ENCODE data around the gene CEP126.

Gene CEP126

DNA sequence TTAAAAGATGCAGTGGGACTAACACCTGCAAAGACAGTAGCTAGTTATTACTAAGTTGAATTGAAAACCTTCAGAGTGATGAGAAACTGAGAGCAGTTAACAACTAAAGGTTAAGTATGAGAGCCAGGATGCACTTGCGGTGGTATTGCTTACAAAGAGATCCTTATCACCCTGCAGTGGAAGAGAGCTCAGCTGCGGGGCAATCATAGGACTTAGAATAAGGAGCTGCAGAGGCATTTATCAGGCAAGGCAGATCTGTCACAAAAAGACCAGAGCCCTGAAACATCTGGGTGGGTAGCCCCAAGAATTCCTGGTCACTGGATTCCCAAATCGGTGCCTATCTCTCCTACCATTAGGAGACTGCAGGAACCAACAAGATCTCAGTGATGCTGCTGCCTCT is 98.1 kb downstream of the CEP126 start:
- POLR2A ChIA-PET, result no interaction called here
- no peak for DNase-seq (ENCODE audit: extremely low spot score)
- TF ChIP-seq ZNF384 (IDR thresholded peaks at IDR 0.05) (no peak), LEF1 (IDR thresholded peaks at IDR 0.05; ENCODE audit: borderline replicate concordance) (no peak), SP1 (IDR thresholded peaks at IDR 0.05) (no peak), FOXK2 (IDR thresholded peaks at IDR 0.05) (no peak), NFRKB (IDR thresholded peaks at IDR 0.05) (no peak), HDGF (IDR thresholded peaks at IDR 0.05; ENCODE audit: borderline replicate concordance) (no peak), ELF4 (IDR thresholded peaks at IDR 0.05) (no peak), BHLHE40 (IDR thresholded peaks at IDR 0.05; ENCODE audit: borderline replicate concordance) (no peak), ARNT (IDR thresholded peaks at IDR 0.05) (no peak), FOXM1 (IDR thresholded peaks at IDR 0.05; ENCODE audit: borderline replicate concordance) (no peak), L3MBTL2 (conservative IDR thresholded peaks at IDR 0.05) (no peak), SUZ12 (IDR thresholded peaks at IDR 0.05) (no peak), TARDBP (IDR thresholded peaks at IDR 0.05) (no peak), CTBP1 (IDR thresholded peaks at IDR 0.05; ENCODE audit: borderline replicate concordance) (no peak), FOXA1 (IDR thresholded peaks at IDR 0.05) (no peak)
- TF ChIP-seq, protein P1, sequence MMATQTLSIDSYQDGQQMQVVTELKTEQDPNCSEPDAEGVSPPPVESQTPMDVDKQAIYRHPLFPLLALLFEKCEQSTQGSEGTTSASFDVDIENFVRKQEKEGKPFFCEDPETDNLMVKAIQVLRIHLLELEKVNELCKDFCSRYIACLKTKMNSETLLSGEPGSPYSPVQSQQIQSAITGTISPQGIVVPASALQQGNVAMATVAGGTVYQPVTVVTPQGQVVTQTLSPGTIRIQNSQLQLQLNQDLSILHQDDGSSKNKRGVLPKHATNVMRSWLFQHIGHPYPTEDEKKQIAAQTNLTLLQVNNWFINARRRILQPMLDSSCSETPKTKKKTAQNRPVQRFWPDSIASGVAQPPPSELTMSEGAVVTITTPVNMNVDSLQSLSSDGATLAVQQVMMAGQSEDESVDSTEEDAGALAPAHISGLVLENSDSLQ (IDR thresholded peaks at IDR 0.05), result no peak
- CTCF ChIA-PET, result no interaction called here

DNA sequence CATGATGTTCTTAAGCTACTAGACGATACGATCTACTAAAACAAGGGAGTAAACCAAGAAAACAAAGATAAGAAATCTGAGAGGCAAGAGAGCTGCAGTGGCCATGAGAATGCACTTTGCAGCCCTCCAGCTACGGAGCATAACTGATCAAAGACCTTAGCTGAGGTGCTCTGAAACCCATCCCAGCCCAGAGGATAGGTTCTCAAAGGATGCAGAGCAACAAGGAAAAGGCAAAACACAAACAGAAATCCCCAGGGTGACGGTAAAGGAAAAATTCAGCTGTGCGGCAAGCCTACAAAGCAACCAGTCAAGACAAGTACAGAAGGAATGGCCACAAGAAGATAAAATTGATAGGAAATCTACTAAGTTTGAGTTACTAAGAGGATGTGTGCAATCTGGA is 99.9 kb downstream of the CEP126 start:
- POLR2A ChIA-PET, result no interaction called here
- CTCF ChIA-PET, result no interaction called here
- TF ChIP-seq ZNF384 (IDR thresholded peaks at IDR 0.05) (no peak), SUZ12 (IDR thresholded peaks at IDR 0.05) (no peak), L3MBTL2 (conservative IDR thresholded peaks at IDR 0.05) (no peak), FOXM1 (IDR thresholded peaks at IDR 0.05; ENCODE audit: borderline replicate concordance) (no peak), FOXK2 (IDR thresholded peaks at IDR 0.05) (no peak)
- TF ChIP-seq, protein P1 (IDR thresholded peaks at IDR 0.05), result no peak

DNA sequence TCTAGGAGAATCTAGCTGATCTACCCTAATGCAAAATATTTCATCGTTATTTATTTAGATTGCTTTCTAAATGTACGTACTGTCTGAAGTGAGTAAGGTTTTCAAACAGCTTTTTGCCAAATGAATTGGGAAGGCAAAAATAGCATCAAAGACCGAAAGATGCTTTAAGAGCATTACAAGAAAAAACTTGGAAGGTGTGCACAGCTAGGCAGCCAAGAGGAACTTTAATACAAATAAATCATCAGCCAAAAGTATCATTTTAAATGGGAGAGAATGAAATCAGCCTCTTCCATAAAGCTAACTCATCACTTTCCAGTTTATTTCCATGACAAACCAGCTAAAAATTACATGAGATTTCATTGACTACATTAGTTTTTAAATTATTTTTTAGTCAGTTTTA is 102.2 kb downstream of the CEP126 start:
- POLR2A ChIA-PET, result no interaction called here

More for the DNA sequence above, 99.9 kb downstream of the CEP126 start:
- DNase-seq (ENCODE audit: extremely low spot score), result no peak

DNA sequence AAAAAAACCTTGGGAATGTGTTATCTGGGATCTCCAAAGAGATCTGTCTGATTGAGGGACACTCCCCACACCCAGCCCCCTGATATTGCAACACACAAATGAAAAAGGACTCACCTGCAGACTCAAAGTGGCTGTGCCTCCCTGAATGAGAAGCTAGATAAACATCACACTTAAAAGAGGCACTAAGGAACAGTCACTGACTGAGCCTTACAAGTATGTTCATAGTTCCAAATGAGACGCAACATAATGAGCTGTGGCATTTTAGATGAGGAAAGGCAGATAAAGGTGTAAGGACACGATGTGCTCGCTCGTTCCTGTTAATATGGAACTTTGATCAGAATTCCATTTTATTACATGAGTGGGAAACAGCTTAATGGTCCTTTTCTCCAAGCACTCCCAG is 111.4 kb downstream of the CEP126 start:
- TF ChIP-seq FOXA1 (IDR thresholded peaks at IDR 0.05) (no peak), NFRKB (IDR thresholded peaks at IDR 0.05) (no peak), FOXK2 (IDR thresholded peaks at IDR 0.05) (no peak), BHLHE40 (IDR thresholded peaks at IDR 0.05; ENCODE audit: borderline replicate concordance) (no peak)
- DNase-seq (ENCODE audit: extremely low spot score), result no peak
- CTCF ChIA-PET, result no interaction called here
- POLR2A ChIA-PET, result no interaction called here

More for the DNA sequence above, 102.2 kb downstream of the CEP126 start:
- TF ChIP-seq ZNF384 (IDR thresholded peaks at IDR 0.05) (no peak), BHLHE40 (IDR thresholded peaks at IDR 0.05; ENCODE audit: borderline replicate concordance) (no peak), HDGF (IDR thresholded peaks at IDR 0.05; ENCODE audit: borderline replicate concordance) (no peak), L3MBTL2 (conservative IDR thresholded peaks at IDR 0.05) (no peak), FOXK2 (IDR thresholded peaks at IDR 0.05) (no peak), FOXA1 (IDR thresholded peaks at IDR 0.05) (no peak), ELF4 (IDR thresholded peaks at IDR 0.05) (no peak)
- DNase-seq (ENCODE audit: extremely low spot score), result no peak
- CTCF ChIA-PET, result no interaction called here

DNA sequence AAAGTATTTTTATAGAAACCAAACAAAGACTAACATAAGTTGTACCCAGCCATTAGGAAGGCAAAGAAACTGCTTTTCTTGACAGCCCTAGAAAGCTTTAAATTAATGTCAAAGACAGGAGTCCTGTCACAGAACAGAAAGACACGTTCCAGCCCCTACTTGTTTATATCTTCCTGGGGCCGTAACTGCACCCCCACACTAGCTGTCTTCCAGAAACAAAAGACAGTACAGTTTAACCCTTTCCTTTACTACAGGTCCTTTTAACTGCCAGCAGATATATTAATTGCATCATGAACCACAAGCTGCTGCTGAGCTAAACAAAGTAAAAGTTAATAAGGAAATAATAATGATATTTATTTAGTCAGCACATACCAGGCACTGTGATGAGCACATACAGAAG is 112.1 kb downstream of the CEP126 start:
- no peak for DNase-seq (ENCODE audit: extremely low spot score)
- TF ChIP-seq BHLHE40 (IDR thresholded peaks at IDR 0.05; ENCODE audit: borderline replicate concordance) (no peak), HDGF (IDR thresholded peaks at IDR 0.05; ENCODE audit: borderline replicate concordance) (no peak), ELF4 (IDR thresholded peaks at IDR 0.05) (no peak), NFRKB (IDR thresholded peaks at IDR 0.05) (no peak), ZNF384 (IDR thresholded peaks at IDR 0.05) (no peak), CTBP1 (IDR thresholded peaks at IDR 0.05; ENCODE audit: borderline replicate concordance) (no peak)
- TF ChIP-seq, protein P1 (IDR thresholded peaks at IDR 0.05), result no peak
- CTCF ChIA-PET, result no interaction called here
- POLR2A ChIA-PET, result no interaction called here

DNA sequence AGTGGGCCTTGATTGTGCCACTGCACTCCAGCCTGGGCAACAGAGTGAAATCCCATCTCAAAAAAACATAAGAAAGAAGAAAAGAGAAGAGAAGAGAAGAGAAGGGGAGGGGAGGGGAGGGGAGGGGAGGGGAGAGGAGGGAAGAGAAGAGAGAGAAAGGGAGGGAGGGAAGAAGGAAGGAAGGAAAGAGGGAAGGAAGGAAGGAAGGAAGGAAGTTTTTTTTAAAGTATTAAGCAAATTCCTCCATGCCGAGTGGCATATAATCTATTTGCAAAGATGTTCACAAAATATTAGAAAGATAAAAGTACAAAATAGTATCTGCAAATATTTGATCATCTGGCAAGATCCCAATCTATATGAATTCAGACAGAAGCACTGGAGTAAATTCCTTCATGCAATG is 121.9 kb downstream of the CEP126 start:
- DNase-seq (ENCODE audit: extremely low spot score), result no peak
- ChIA-PET CTCF (no interaction called here), POLR2A (no interaction called here)
- no peak for TF ChIP-seq L3MBTL2 (conservative IDR thresholded peaks at IDR 0.05)

DNA sequence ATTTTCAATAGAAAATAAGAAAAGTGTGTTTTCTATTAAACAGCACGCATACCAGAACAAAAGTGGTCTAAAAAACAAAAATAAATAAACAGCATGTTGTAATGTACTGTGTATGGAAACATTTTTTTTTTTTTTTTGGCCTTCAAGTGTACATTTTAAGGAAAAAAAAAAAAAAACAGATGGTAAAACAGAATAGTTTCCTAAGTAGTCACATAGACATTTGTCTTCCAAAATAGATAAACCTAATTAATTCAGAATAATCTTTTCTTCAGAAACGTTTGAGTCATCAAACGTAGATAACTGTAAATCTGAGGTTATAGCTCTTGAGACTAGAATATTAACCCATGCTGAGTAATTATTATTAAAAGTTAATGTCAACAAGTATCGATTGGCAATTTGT is 132.0 kb downstream of the CEP126 start:
- ChIA-PET CTCF (interaction anchor here (1.1 kb wide), 1 partner anchor 15 kb away, joined by 7 read pairs; no protein-coding TSS in a partner anchor), POLR2A (interaction anchor here (0.8 kb wide), 1 partner anchor 222 kb away, joined by 3 read pairs; no protein-coding TSS in a partner anchor)
- no peak for DNase-seq (ENCODE audit: extremely low spot score)
- no peak for TF ChIP-seq SUZ12 (IDR thresholded peaks at IDR 0.05)
- TF ChIP-seq L3MBTL2 (conservative IDR thresholded peaks at IDR 0.05), result no peak
- TF ChIP-seq LEF1 (IDR thresholded peaks at IDR 0.05; ENCODE audit: borderline replicate concordance), result no peak

Data from HEK293T (cell line).